HepG2 (cell line): ENCODE measurements around the gene EIF4H. TPM values are rescaled to one million over a fixed set of nuclear protein-coding genes. Genes with fewer than 3 reads are reported as not detected.

ENCODE experiments used
- DRAP1 ChIP-seq: IDR thresholded peaks from 2 replicates; pipeline ENCODE4 v1.6.1; 2016; ENCODE audit warnings: missing genetic modification reagents, missing compliant biosample characterization
- FOXO4 ChIP-seq: sonication (generic); formaldehyde crosslinking; conservative IDR thresholded peaks from 2 replicates; pipeline ENCODE4 v1.8.1; 2023; ENCODE audit warnings: missing genetic modification reagents
- GRHL1 ChIP-seq: sonication (generic); formaldehyde crosslinking; conservative IDR thresholded peaks from 2 replicates; pipeline ENCODE4 v1.8.0; 2022; ENCODE audit warnings: missing genetic modification reagents
- MEIS2 ChIP-seq: sonication (generic); formaldehyde crosslinking; IDR thresholded peaks from 2 replicates; pipeline ENCODE4 v1.9.0; 2021; ENCODE audit warnings: mild to moderate bottlenecking, missing genetic modification reagents
- MXD3 ChIP-seq: IDR thresholded peaks from 2 replicates; pipeline ENCODE4 v1.6.1; 2016; ENCODE audit warnings: mild to moderate bottlenecking, missing biosample characterization, missing genetic modification reagents
- PPARG ChIP-seq: conservative IDR thresholded peaks from 2 replicates; pipeline ENCODE4 v1.6.1; 2016; ENCODE audit warnings: missing biosample characterization, missing genetic modification reagents
- RFX3 ChIP-seq: IDR thresholded peaks from 2 replicates; pipeline ENCODE4 v1.6.1; 2016; ENCODE audit warnings: missing biosample characterization, missing genetic modification reagents
- USF2 ChIP-seq, 2 experiments: sonication (generic) in 1 of 2; formaldehyde crosslinking in 1 of 2; IDR thresholded peaks; 2 replicates each; pipeline versions ENCODE4 v1.5.1 to v1.6.1; 2011 to 2020; ENCODE audit warnings: borderline replicate concordance in 1 of 2, low read depth in 1 of 2, low read length in 1 of 2, mild to moderate bottlenecking in 1 of 2, missing genetic modification reagents in 1 of 2, moderate library complexity in 1 of 2
- XBP1 ChIP-seq: sonication (generic); formaldehyde crosslinking; IDR thresholded peaks from 2 replicates; pipeline ENCODE4 v1.5.0; 2020; ENCODE audit warnings: missing genetic modification reagents
- YEATS2 ChIP-seq: sonication (generic); formaldehyde crosslinking; IDR thresholded peaks from 2 replicates; pipeline ENCODE4 v1.4.0; 2020; ENCODE audit warnings: missing genetic modification reagents, borderline replicate concordance
- ZFP82 ChIP-seq: sonication (generic); formaldehyde crosslinking; IDR thresholded peaks from 2 replicates; pipeline ENCODE4 v1.5.1; 2020; ENCODE audit warnings: mild to moderate bottlenecking, missing genetic modification reagents, borderline replicate concordance
- ZFY ChIP-seq: sonication (generic); formaldehyde crosslinking; IDR thresholded peaks from 2 replicates; pipeline ENCODE4 v1.4.0; 2020; ENCODE audit warnings: missing genetic modification reagents
- ZNF121 ChIP-seq: sonication (generic); formaldehyde crosslinking; IDR thresholded peaks from 2 replicates; pipeline ENCODE4 v1.5.0; 2020; ENCODE audit warnings: mild to moderate bottlenecking, missing genetic modification reagents
- ZNF512 ChIP-seq: sonication (generic); formaldehyde crosslinking; IDR thresholded peaks from 2 replicates; pipeline ENCODE4 v1.4.0; 2020; ENCODE audit warnings: mild to moderate bottlenecking, missing genetic modification reagents
- ZNF687 ChIP-seq: sonication (generic); formaldehyde crosslinking; IDR thresholded peaks from 2 replicates; pipeline ENCODE4 v1.5.1; 2020; ENCODE audit warnings: mild to moderate bottlenecking, missing genetic modification reagents, moderate library complexity
- polyA plus RNA-seq, 8 experiments: library from polyadenylated mRNA; depleted of rRNA in 3 of 8; stranded (reverse) in 7 of 8; unstranded in 1 of 8; fragments of >200 nt; fragmentation: Illumina TruSeq in 4 of 8; extraction: Trizol in 4 of 8; gene quantifications; 2 replicates each; pipeline versions ENCODE4 v1.2.1 to v1.2.3, GENCODE V29; 2011 to 2016; ENCODE audit warnings: low read depth in 4 of 8, missing spikeins in 1 of 8, mixed read lengths in 1 of 8; ENCODE audit not compliant: insufficient read depth in 1 of 8
- total RNA-seq, 5 experiments: library from RNA; depleted of rRNA; stranded (reverse); fragments of >200 nt; fragmentation: Illumina TruSeq; extraction: Trizol; gene quantifications; 2 replicates each; pipeline ENCODE4 v1.2.3, GENCODE V29; 2016; ENCODE audit warnings: low read depth in 1 of 5

EIF4H gene
- total and polyA plus RNA-seq, 2 of the 13 experiments (the other 11 are each of a cell fraction or from before 2014, with no cell fraction given): 232 to 321 TPM

GRCh38 chr7:74173866-74174605, at the start of gene EIF4H (continued):
- TF ChIP-seq ZNF512 (CRISPR knock-in tag): no peak
- peak; percentile 87; the same call in 1 of the 2 replicates for TF ChIP-seq ZNF121 (CRISPR knock-in tag)
- TF ChIP-seq XBP1 (CRISPR knock-in tag): peak; percentile 67; the same call in 1 of the 2 replicates
- no peak for TF ChIP-seq FOXO4 (CRISPR knock-in tag)
- no peak for TF ChIP-seq GRHL1 (CRISPR knock-in tag)
- no peak; the same call in 1 of the 2 replicates for TF ChIP-seq PPARG (CRISPR knock-in tag)
- TF ChIP-seq ZFP82: peak; percentile 89; the same call in 1 of the 2 replicates
- peak; percentile 99 for TF ChIP-seq ZFY (CRISPR knock-in tag)
- TF ChIP-seq MEIS2 (CRISPR knock-in tag): peak; percentile 87
- peak; percentile 50; the same call in 1 of the 2 replicates for TF ChIP-seq YEATS2
- TF ChIP-seq USF2 (IDR thresholded peaks at IDR 0.05; ENCODE audit: low read depth, low read length): peak; percentile 87
- TF ChIP-seq USF2 (CRISPR knock-in tag; IDR thresholded peaks at IDR 0.05; ENCODE audit: borderline replicate concordance): no peak; the same call in 1 of the 2 replicates
- no peak; the same call in none of the 2 replicates for TF ChIP-seq MXD3
- peak; percentile 97 for TF ChIP-seq DRAP1 (CRISPR knock-in tag)
- TF ChIP-seq RFX3 (CRISPR knock-in tag): 0 out of 2 replicates have a peak, but pooled peaks have one; percentile 6
- peak; percentile 85 for TF ChIP-seq ZNF687 (CRISPR knock-in tag)
